Muscle of leg (tissue), 11 donors: ENCODE measurements around the gene CNIH2. TPM values are rescaled to one million over a fixed set of nuclear protein-coding genes. Genes with fewer than 3 reads are reported as not detected.
"Not testable (repeated sequence)": the region's sequence is repeated elsewhere in the genome, so short reads cannot be mapped to it uniquely, and the experiment has no call there.

ENCODE experiments used
- DNase-seq: peaks from one replicate; pipeline ENCODE4 v3.0.0; 2013
- H3K27ac ChIP-seq: one replicate; pipeline ENCODE4 v1.5.1; 2013; ENCODE audit warnings: mild to moderate bottlenecking, low read length, control low read depth
- H3K27me3 ChIP-seq: one replicate; pipeline ENCODE4 v1.6.1; 2013; ENCODE audit warnings: low read length; ENCODE audit not compliant: control insufficient read depth, insufficient read depth
- H3K36me3 ChIP-seq: one replicate; pipeline ENCODE4 v1.6.1; 2013; ENCODE audit warnings: low read length; ENCODE audit not compliant: control insufficient read depth, insufficient read depth
- H3K4me1 ChIP-seq: one replicate; pipeline ENCODE4 v1.6.1; 2013; ENCODE audit warnings: low read length; ENCODE audit not compliant: control insufficient read depth, insufficient read depth
- H3K4me3 ChIP-seq: one replicate; pipeline ENCODE4 v1.5.1; 2013; ENCODE audit warnings: low read length, control low read depth
- H3K9me3 ChIP-seq: replicated peaks from 2 replicates; pipeline ENCODE4 v1.6.1; 2013; ENCODE audit warnings: low read depth, low read length; ENCODE audit not compliant: control insufficient read depth
- WGBS: methylation state at CpG from one replicate; pipeline ENCODE4 v1.1.5; 2013; ENCODE audit warnings: missing lambda C conversion rate; ENCODE audit not compliant: insufficient coverage; 5-methylcytosine and 5-hydroxymethylcytosine counted together
- polyA plus RNA-seq, 8 donors: library from polyadenylated mRNA; unstranded; fragments of 120-200 nt; gene quantifications; one replicate each; pipeline versions ENCODE4 v1.2.1 to v1.2.3, GENCODE V29; 2013; ENCODE audit warnings: inconsistent platforms in 1 of 8, low replicate concordance in 1 of 8; ENCODE audit not compliant: insufficient read length in 8 of 8, insufficient read depth in 1 of 8
- total RNA-seq: library from RNA; stranded (reverse); fragments of 120-200 nt; gene quantifications from one replicate; pipeline ENCODE4 v1.2.4, GENCODE V29; 2013

CNIH2 gene
- total and polyA plus RNA-seq, 9 donors = 1.0 to 5.4 (median 4.1) TPM

GRCh38 chr11:66320289-66320688 lies 42.3 kb downstream of the CNIH2 start:
- no CpG with 5 or more reads among the region's 2 CpGs for WGBS
- not testable (repeated sequence) for H3K36me3 ChIP-seq, H3K4me3 ChIP-seq, H3K9me3 ChIP-seq, H3K27me3 ChIP-seq, DNase-seq, H3K27ac ChIP-seq
- peaks cover 50% of the 10 kb centered on the region for H3K4me1 ChIP-seq

GRCh38 chr11:66320748-66321147 lies 42.8 kb downstream of the CNIH2 start:
- WGBS = no CpG with 5 or more reads among the region's 6 CpGs
- not testable (repeated sequence) for H3K36me3 ChIP-seq, H3K4me3 ChIP-seq, H3K9me3 ChIP-seq, DNase-seq, H3K27ac ChIP-seq, H3K27me3 ChIP-seq
- peaks cover 52% of the 10 kb centered on the region for H3K4me1 ChIP-seq

GRCh38 chr11:66321606-66322005 lies 43.6 kb downstream of the CNIH2 start:
- WGBS = no CpG with 5 or more reads among the region's 4 CpGs
- no peak for DNase-seq
- no peaks in the 10 kb centered on the region for H3K9me3 ChIP-seq
- no peak overlapping the region for H3K27ac ChIP-seq
- peaks cover 53% of the 10 kb centered on the region for H3K4me1 ChIP-seq
- no peak overlapping the region for H3K4me3 ChIP-seq
- H3K36me3 ChIP-seq = no peaks in the 10 kb centered on the region
- H3K27me3 ChIP-seq = no peaks in the 10 kb centered on the region

- Histone ChIP-seq H3K4me1 (peaks cover 53% of the 10 kb centered on the region), H3K4me3 (no peak overlapping the region)
- WGBS = 43% methylated on average over 11 of the region's 11 CpGs
Observed at GRCh38 chr11:66322732-66323427, 44.9 kb downstream of the CNIH2 start.

GRCh38 chr11:66323684-66324083 lies 45.7 kb downstream of the CNIH2 start:
- peaks cover 53% of the 10 kb centered on the region for H3K4me1 ChIP-seq
- H3K36me3 ChIP-seq = no peaks in the 10 kb centered on the region
- DNase-seq = no peak
- WGBS = 100% methylated on average over 1 of the region's 1 CpG
- H3K27ac ChIP-seq = no peak overlapping the region
- H3K4me3 ChIP-seq = no peak overlapping the region
- H3K27me3 ChIP-seq = no peaks in the 10 kb centered on the region
- H3K9me3 ChIP-seq = no peaks in the 10 kb centered on the region

More at GRCh38 chr11:66322732-66323427, 44.9 kb downstream of the CNIH2 start:
- no peaks in the 10 kb centered on the region for H3K27me3 ChIP-seq
- H3K9me3 ChIP-seq = no peaks in the 10 kb centered on the region
- DNase-seq = no peak
- no peak overlapping the region for H3K27ac ChIP-seq
- H3K36me3 ChIP-seq = no peaks in the 10 kb centered on the region

GRCh38 chr11:66324664-66325063 lies 46.7 kb downstream of the CNIH2 start:
- Histone ChIP-seq H3K9me3 (no peaks in the 10 kb centered on the region), H3K4me1 (peaks cover 49% of the 10 kb centered on the region), H3K27ac (no peak overlapping the region), H3K27me3 (no peaks in the 10 kb centered on the region), H3K4me3 (no peak overlapping the region), H3K36me3 (no peaks in the 10 kb centered on the region)
- WGBS = 58% methylated on average over 7 of the region's 10 CpGs
- no peak for DNase-seq

- Histone ChIP-seq H3K27ac (no peak overlapping the region), H3K4me1 (peaks cover 49% of the 10 kb centered on the region), H3K36me3 (no peaks in the 10 kb centered on the region), H3K9me3 (no peaks in the 10 kb centered on the region), H3K27me3 (no peaks in the 10 kb centered on the region), H3K4me3 (no peak overlapping the region)
- 51% methylated on average over 8 of the region's 8 CpGs for WGBS
- DNase-seq = peak; percentile 35
Observed at GRCh38 chr11:66325263-66325671, 47.3 kb downstream of the CNIH2 start.

GRCh38 chr11:66326261-66327111 lies 48.5 kb downstream of the CNIH2 start:
- H3K27me3 ChIP-seq = no peaks in the 10 kb centered on the region
- peaks cover 5% of the 10 kb centered on the region for H3K36me3 ChIP-seq
- H3K27ac ChIP-seq = peak overlapping the region; percentile 69
- H3K9me3 ChIP-seq = no peaks in the 10 kb centered on the region
- H3K4me1 ChIP-seq = peaks cover 49% of the 10 kb centered on the region
- H3K4me3 ChIP-seq = no peak overlapping the region
- DNase-seq = peak; percentile 75
- WGBS = 11% methylated on average over 10 of the region's 21 CpGs

- Histone ChIP-seq H3K9me3 (no peaks in the 10 kb centered on the region), H3K27me3 (no peaks in the 10 kb centered on the region), H3K4me1 (peaks cover 47% of the 10 kb centered on the region), H3K27ac (peak overlapping the region; percentile 54), H3K36me3 (peaks cover 14% of the 10 kb centered on the region), H3K4me3 (no peak overlapping the region)
- WGBS = 72% methylated on average over 8 of the region's 10 CpGs
- peak; percentile 65 for DNase-seq
Observed at GRCh38 chr11:66327171-66328030, 49.4 kb downstream of the CNIH2 start.

GRCh38 chr11:66328031-66328301 lies 50.0 kb downstream of the CNIH2 start:
- Histone ChIP-seq H3K9me3 (no peaks in the 10 kb centered on the region), H3K27me3 (no peaks in the 10 kb centered on the region), H3K36me3 (peaks cover 19% of the 10 kb centered on the region), H3K4me3 (no peak overlapping the region), H3K27ac (peak overlapping the region; percentile 38), H3K4me1 (peaks cover 44% of the 10 kb centered on the region)
- 64% methylated on average over 3 of the region's 3 CpGs for WGBS
- no peak for DNase-seq
